HepG2 (cell line): ENCODE data around the gene TM9SF3. TPM values are rescaled to one million over a fixed set of nuclear protein-coding genes. Genes with fewer than 3 reads are reported as not detected.

Experiments
- DRAP1 ChIP-seq: IDR thresholded peaks from 2 replicates; pipeline ENCODE4 v1.6.1; 2016; ENCODE audit warnings: missing genetic modification reagents, missing compliant biosample characterization
- GABPB1 ChIP-seq: IDR thresholded peaks from 2 replicates; pipeline ENCODE4 v1.6.1; 2016; ENCODE audit warnings: mild to moderate bottlenecking, missing genetic modification reagents, moderate library complexity, missing compliant biosample characterization
- HNRNPUL1 ChIP-seq: fragments of 200-400 bp; formaldehyde crosslinking; IDR thresholded peaks from 2 replicates; pipeline ENCODE4 v1.6.1; 2017; ENCODE audit warnings: low read depth, mild to moderate bottlenecking, low read length, moderate library complexity
- KDM2A ChIP-seq: sonication (generic); formaldehyde crosslinking; IDR thresholded peaks from 2 replicates; pipeline ENCODE4 v1.4.0; 2020; ENCODE audit warnings: low read depth, missing genetic modification reagents, borderline replicate concordance
- KDM3A ChIP-seq: IDR thresholded peaks from 2 replicates; pipeline ENCODE4 v1.6.1; 2018; ENCODE audit warnings: low read depth, missing compliant biosample characterization
- NCOA1 ChIP-seq: sonication (generic); formaldehyde crosslinking; IDR thresholded peaks from 2 replicates; pipeline ENCODE4 v1.9.0; 2021; ENCODE audit warnings: missing genetic modification reagents
- NFKBIZ ChIP-seq: IDR thresholded peaks from 2 replicates; pipeline ENCODE4 v1.6.1; 2018; ENCODE audit warnings: missing genetic modification reagents, missing compliant biosample characterization
- POLR2A ChIP-seq, 2 experiments: IDR thresholded peaks; 2 replicates each; pipeline ENCODE4 v1.6.1; 2011; ENCODE audit warnings: low read depth in 2 of 2, low read length in 2 of 2, mild to moderate bottlenecking in 1 of 2, moderate library complexity in 1 of 2; ENCODE audit not compliant: insufficient read depth in 1 of 2
- RAD21 ChIP-seq: fragments of 450-650 bp; formaldehyde crosslinking; IDR thresholded peaks from 2 replicates; pipeline ENCODE4 v1.5.0; 2020; ENCODE audit warnings: mild to moderate bottlenecking
- RAD51 ChIP-seq: fragments of 450-650 bp; IDR thresholded peaks from 2 replicates; pipeline ENCODE4 v1.6.1; 2016; ENCODE audit warnings: borderline replicate concordance
- RBFOX2 ChIP-seq: fragments of 200-400 bp; formaldehyde crosslinking; IDR thresholded peaks from 2 replicates; pipeline ENCODE4 v1.6.1; 2017; ENCODE audit warnings: low read depth, mild to moderate bottlenecking, low read length
- REPIN1 ChIP-seq: sonication (generic); formaldehyde crosslinking; IDR thresholded peaks from 2 replicates; pipeline ENCODE4 v1.8.0; 2022; ENCODE audit warnings: missing genetic modification reagents, low read depth, mild to moderate bottlenecking, borderline replicate concordance
- RXRA ChIP-seq: sonication (generic); formaldehyde crosslinking; IDR thresholded peaks from 2 replicates; pipeline ENCODE4 v1.5.1; 2020; ENCODE audit warnings: missing genetic modification reagents
- SKI ChIP-seq: fragments of 450-650 bp; IDR thresholded peaks from one replicate; pipeline ENCODE4 v1.6.1; 2018; ENCODE audit warnings: mild to moderate bottlenecking; ENCODE audit not compliant: partially characterized antibody
- SRSF1 ChIP-seq: fragments of 200-400 bp; formaldehyde crosslinking; optimal IDR thresholded peaks from 2 replicates; pipeline ENCODE3; 2017; ENCODE audit warnings: mild to moderate bottlenecking, low read depth, low read length, moderate library complexity
- TMF1 ChIP-seq: sonication (generic); formaldehyde crosslinking; IDR thresholded peaks from 2 replicates; pipeline ENCODE4 v1.8.1; 2022; ENCODE audit warnings: low read depth, missing genetic modification reagents
- ZNF234 ChIP-seq: sonication (generic); formaldehyde crosslinking; conservative IDR thresholded peaks from 2 replicates; pipeline ENCODE4 v1.5.1; 2020; ENCODE audit warnings: mild to moderate bottlenecking, missing genetic modification reagents
- ZNF367 ChIP-seq: sonication (generic); formaldehyde crosslinking; IDR thresholded peaks from 2 replicates; pipeline ENCODE4 v1.4.0; 2020; ENCODE audit warnings: missing genetic modification reagents, borderline replicate concordance
- ZNF614 ChIP-seq: IDR thresholded peaks from 2 replicates; pipeline ENCODE4 v1.6.1; 2018; ENCODE audit warnings: missing biosample characterization, missing genetic modification reagents, inconsistent platforms, borderline replicate concordance
- ZNF629 ChIP-seq: sonication (generic); formaldehyde crosslinking; conservative IDR thresholded peaks from 2 replicates; pipeline ENCODE4 v1.5.0; 2020; ENCODE audit warnings: missing genetic modification reagents
- ZNF678 ChIP-seq: sonication (generic); formaldehyde crosslinking; IDR thresholded peaks from 2 replicates; pipeline ENCODE4 v1.4.0; 2020; ENCODE audit warnings: mild to moderate bottlenecking, missing genetic modification reagents
- ZNF782 ChIP-seq: sonication (generic); formaldehyde crosslinking; IDR thresholded peaks from 2 replicates; pipeline ENCODE4 v1.4.0; 2020; ENCODE audit warnings: missing genetic modification reagents, mild to moderate bottlenecking, borderline replicate concordance
- ZNF878 ChIP-seq: sonication (generic); formaldehyde crosslinking; IDR thresholded peaks from 2 replicates; pipeline ENCODE4 v1.8.1; 2023; ENCODE audit warnings: mild to moderate bottlenecking, missing genetic modification reagents, moderate library complexity
- ZSCAN31 ChIP-seq: sonication (generic); formaldehyde crosslinking; IDR thresholded peaks from 2 replicates; pipeline ENCODE4 v1.5.0; 2020; ENCODE audit warnings: low read depth, mild to moderate bottlenecking, missing genetic modification reagents
- polyA plus RNA-seq, 8 experiments: library from polyadenylated mRNA; depleted of rRNA in 3 of 8; stranded (reverse) in 7 of 8; unstranded in 1 of 8; fragments of >200 nt; fragmentation: Illumina TruSeq in 4 of 8; extraction: Trizol in 4 of 8; gene quantifications; 2 replicates each; pipeline versions ENCODE4 v1.2.1 to v1.2.3, GENCODE V29; 2011 to 2016; ENCODE audit warnings: low read depth in 4 of 8, missing spikeins in 1 of 8, mixed read lengths in 1 of 8; ENCODE audit not compliant: insufficient read depth in 1 of 8
- total RNA-seq, 5 experiments: library from RNA; depleted of rRNA; stranded (reverse); fragments of >200 nt; fragmentation: Illumina TruSeq; extraction: Trizol; gene quantifications; 2 replicates each; pipeline ENCODE4 v1.2.3, GENCODE V29; 2016; ENCODE audit warnings: low read depth in 1 of 5
- TF ChIP-seq, protein P1 (sequence below): sonication (generic); formaldehyde crosslinking; conservative IDR thresholded peaks from 2 replicates; pipeline ENCODE4 v1.8.0; 2022; ENCODE audit warnings: mild to moderate bottlenecking, moderate library complexity, missing genetic modification reagents
- TF ChIP-seq, protein P2 (sequence below): sonication (generic); formaldehyde crosslinking; IDR thresholded peaks from 2 replicates; pipeline ENCODE4 v1.5.0; 2020; ENCODE audit warnings: missing genetic modification reagents
- TF ChIP-seq, protein P3 (sequence below): IDR thresholded peaks from 2 replicates; pipeline ENCODE4 v1.6.1; 2016; ENCODE audit warnings: low read depth, borderline replicate concordance

Gene TM9SF3
- total and polyA plus RNA-seq, 2 of the 13 experiments (the other 11 are each of a cell fraction or from before 2014, with no cell fraction given), result 43.8 to 120 TPM

DNA sequence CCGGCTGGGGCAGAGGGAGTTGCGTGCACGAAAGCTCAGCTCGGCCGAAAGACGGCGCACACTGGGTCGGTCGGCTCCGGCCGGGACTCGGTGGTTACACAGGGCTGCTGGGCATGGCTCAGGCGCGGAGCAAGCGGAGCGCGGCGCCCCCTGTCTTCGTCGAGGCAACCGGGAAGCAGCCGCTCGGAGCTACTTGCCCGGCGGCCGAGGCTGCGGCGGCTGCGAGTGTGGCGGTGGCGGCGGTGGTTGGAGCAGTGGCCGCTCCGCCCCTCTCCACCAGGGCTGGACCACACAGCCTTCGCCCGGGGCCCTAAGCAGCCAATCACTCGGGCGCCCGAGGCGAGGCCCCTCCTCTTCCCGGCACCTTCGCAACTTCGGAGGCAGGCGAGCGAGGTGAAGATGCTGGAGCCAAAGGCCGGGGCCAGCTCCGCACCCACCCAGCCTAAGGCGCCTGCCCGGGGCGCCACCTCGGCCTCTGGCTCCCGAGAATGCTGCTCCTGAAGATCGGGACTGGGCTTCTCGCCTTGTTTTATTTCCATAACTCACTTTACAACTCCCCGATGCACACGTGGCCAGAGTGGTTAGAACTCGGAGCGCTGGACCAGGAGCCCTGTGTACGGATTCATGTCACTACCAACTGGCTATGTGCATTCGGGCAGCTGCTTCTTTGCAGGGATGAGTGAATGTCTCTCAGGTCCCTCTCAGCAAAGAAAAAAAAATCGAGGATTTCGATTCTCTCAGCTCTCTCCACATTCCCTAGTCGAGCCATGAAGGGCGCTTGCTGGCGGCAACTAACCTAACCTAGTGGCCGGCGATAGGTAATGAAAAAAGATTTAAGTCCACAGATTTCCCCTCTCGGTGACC lies 72.9 kb downstream of the TM9SF3 start, which contains the start of gene TLL2 (continued):
- TF ChIP-seq, protein P1, sequence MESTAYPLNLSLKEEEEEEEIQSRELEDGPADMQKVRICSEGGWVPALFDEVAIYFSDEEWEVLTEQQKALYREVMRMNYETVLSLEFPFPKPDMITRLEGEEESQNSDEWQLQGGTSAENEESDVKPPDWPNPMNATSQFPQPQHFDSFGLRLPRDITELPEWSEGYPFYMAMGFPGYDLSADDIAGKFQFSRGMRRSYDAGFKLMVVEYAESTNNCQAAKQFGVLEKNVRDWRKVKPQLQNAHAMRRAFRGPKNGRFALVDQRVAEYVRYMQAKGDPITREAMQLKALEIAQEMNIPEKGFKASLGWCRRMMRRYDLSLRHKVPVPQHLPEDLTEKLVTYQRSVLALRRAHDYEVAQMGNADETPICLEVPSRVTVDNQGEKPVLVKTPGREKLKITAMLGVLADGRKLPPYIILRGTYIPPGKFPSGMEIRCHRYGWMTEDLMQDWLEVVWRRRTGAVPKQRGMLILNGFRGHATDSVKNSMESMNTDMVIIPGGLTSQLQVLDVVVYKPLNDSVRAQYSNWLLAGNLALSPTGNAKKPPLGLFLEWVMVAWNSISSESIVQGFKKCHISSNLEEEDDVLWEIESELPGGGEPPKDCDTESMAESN (CRISPR knock-in tag), result 0 out of 2 replicates have a peak, but pooled peaks have one; percentile 18
- TF ChIP-seq RAD21 (CRISPR knock-in tag) (peak; percentile 80), KDM2A (CRISPR knock-in tag) (peak; percentile 93; the same call in 1 of the 2 replicates), RXRA (CRISPR knock-in tag) (peak; percentile 47; the same call in 1 of the 2 replicates), REPIN1 (CRISPR knock-in tag) (peak; percentile 61), TMF1 (0 out of 2 replicates have a peak, but pooled peaks have one; percentile 20), KDM3A (CRISPR knock-in tag) (peak; percentile 67; the same call in 1 of the 2 replicates), HNRNPUL1 (peak; percentile 27; the same call in 1 of the 2 replicates), RAD51 (no peak), RBFOX2 (0 out of 2 replicates have a peak, but pooled peaks have one; percentile 17), DRAP1 (CRISPR knock-in tag) (no peak), ZNF878 (peak; percentile 50; the same call in 1 of the 2 replicates), SKI (no peak), POLR2A (IDR thresholded peaks at IDR 0.05; ENCODE audit: insufficient read depth in 1 of 2, low read depth in 2 of 2, low read length in 2 of 2) (no peak), ZNF367 (no peak), SRSF1 (peak; percentile 53), GABPB1 (CRISPR knock-in tag) (peak; percentile 77; the same call in 1 of the 2 replicates), ZSCAN31 (CRISPR knock-in tag) (0 out of 2 replicates have a peak, but pooled peaks have one; percentile 39), ZNF614 (CRISPR knock-in tag) (peak; percentile 45; the same call in 1 of the 2 replicates), ZNF234 (0 out of 2 replicates have a peak, but pooled peaks have one; percentile 16), ZNF629 (CRISPR knock-in tag) (peak; percentile 38; the same call in 1 of the 2 replicates), ZNF782 (CRISPR knock-in tag) (peak; percentile 79; the same call in 1 of the 2 replicates), NFKBIZ (CRISPR knock-in tag) (no peak), NCOA1 (CRISPR knock-in tag) (no peak), ZNF678 (no peak)
- TF ChIP-seq, protein P2, sequence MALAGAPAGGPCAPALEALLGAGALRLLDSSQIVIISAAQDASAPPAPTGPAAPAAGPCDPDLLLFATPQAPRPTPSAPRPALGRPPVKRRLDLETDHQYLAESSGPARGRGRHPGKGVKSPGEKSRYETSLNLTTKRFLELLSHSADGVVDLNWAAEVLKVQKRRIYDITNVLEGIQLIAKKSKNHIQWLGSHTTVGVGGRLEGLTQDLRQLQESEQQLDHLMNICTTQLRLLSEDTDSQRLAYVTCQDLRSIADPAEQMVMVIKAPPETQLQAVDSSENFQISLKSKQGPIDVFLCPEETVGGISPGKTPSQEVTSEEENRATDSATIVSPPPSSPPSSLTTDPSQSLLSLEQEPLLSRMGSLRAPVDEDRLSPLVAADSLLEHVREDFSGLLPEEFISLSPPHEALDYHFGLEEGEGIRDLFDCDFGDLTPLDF (CRISPR knock-in tag), result 0 out of 2 replicates have a peak, but pooled peaks have one; percentile 48
- TF ChIP-seq, protein P3, sequence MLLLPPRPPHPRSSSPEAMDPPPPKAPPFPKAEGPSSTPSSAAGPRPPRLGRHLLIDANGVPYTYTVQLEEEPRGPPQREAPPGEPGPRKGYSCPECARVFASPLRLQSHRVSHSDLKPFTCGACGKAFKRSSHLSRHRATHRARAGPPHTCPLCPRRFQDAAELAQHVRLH (CRISPR knock-in tag), result peak; percentile 71; the same call in 1 of the 2 replicates
